Left lung (tissue), 10 donors: ENCODE data around the gene LTBP1. TPM values are rescaled to one million over a fixed set of nuclear protein-coding genes. Genes with fewer than 3 reads are reported as not detected.

ENCODE experiments used
- ATAC-seq: fragments of 200-7000 bp; cut with Tn5 transposase; one replicate; pipeline ENCODE4 v1.9.1; 2020; ENCODE audit warnings: moderate library complexity
- DNase-seq, 4 donors: peaks; one replicate each; pipeline ENCODE4 v3.0.0-alpha.2; 2013 to 2020
- H3K27ac ChIP-seq, 2 donors: fragments of 200-600 bp; sonication (generic) in 1 of 2; one replicate each; pipeline versions ENCODE4 v1.5.0 to v1.8.0; 2020 to 2021
- H3K27me3 ChIP-seq, 2 donors: fragments of 200-600 bp; sonication (generic) in 1 of 2; one replicate each; pipeline versions ENCODE4 v1.5.0 to v1.8.0; 2020 to 2021
- H3K36me3 ChIP-seq, 2 donors: fragments of 200-600 bp; sonication (generic) in 1 of 2; one replicate each; pipeline versions ENCODE4 v1.5.0 to v1.8.0; 2020 to 2021
- H3K4me1 ChIP-seq, 2 donors: fragments of 200-600 bp; one replicate each; pipeline ENCODE4 v1.8.0; 2021
- H3K4me3 ChIP-seq, 2 donors: fragments of 200-600 bp; sonication (generic) in 1 of 2; one replicate each; pipeline versions ENCODE4 v1.5.0 to v1.8.0; 2020 to 2021; ENCODE audit warnings: mild to moderate bottlenecking in 1 of 2
- H3K9me3 ChIP-seq, 2 donors: fragments of 200-600 bp; sonication (generic) in 1 of 2; one replicate each; pipeline versions ENCODE4 v1.5.0 to v1.8.0; 2020 to 2021
- intact Hi-C, 2 donors: fragments of 100-400 bp; cut with DNase I; formaldehyde crosslinking; loops; one replicate each; pipeline versions ENCODE4 v1.11.2 to v1.14.2; 2022
- polyA plus RNA-seq, 6 donors: library from polyadenylated mRNA; unstranded; fragments of 120-200 nt; gene quantifications; one replicate each; pipeline ENCODE4 v1.2.1, GENCODE V29; 2013; ENCODE audit not compliant: insufficient read length in 6 of 6
- total RNA-seq, 2 donors: library from RNA; stranded (reverse); fragmentation: NEBNext Ultra II Directional; extraction: Animal tissue kit (Norgen Biotek cat#: 25700); gene quantifications; one replicate each; pipeline ENCODE4 v1.2.1, GENCODE V29; 2021
- TF ChIP-seq, protein P1 (sequence below), 2 donors: fragments of 200-600 bp; sonication (generic) in 1 of 2; IDR thresholded peaks; one replicate each; pipeline versions ENCODE4 v1.5.0 to v1.8.0; 2021; ENCODE audit warnings: antibody characterized with exemption in 2 of 2
- donor health status: DM: no; HTN: yes; CAD: no.
- donor health status: DM: no; HTN: no; CAD: no.

LTBP1 gene
- total and polyA plus RNA-seq, 8 donors, result 35.4 to 81.2 (median 50.9) TPM

DNA sequence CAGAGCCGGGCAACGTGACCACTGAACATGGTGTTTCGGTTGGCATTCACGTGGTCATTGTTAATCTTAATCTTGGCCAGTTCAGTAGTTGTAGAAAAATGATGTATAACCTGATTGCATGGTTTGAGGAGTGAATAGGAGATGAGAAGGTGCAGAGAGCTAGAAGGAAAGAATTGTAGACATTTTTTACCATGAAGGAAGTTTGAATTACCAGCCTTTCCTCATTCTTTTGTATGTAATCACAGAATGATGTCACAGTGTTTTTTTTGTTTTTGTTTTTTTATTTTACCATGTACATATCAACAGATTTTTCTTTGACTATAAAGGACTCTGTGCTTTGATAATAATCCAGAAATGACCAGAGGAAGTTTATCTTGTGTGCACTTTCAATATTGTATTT, 126.3 kb downstream of the LTBP1 start:
- Histone ChIP-seq H3K4me1 (no peaks in the 10 kb centered on the region), H3K9me3 (no peaks in the 10 kb centered on the region), H3K36me3 (no peaks in the 10 kb centered on the region), H3K27me3 (no peaks in the 10 kb centered on the region), H3K4me3 (no peak overlapping the region), H3K27ac (no peak overlapping the region)
- DNase-seq (no peak), ATAC-seq (no peak)
- intact Hi-C loops, result no loop called here
- TF ChIP-seq, protein P1, sequence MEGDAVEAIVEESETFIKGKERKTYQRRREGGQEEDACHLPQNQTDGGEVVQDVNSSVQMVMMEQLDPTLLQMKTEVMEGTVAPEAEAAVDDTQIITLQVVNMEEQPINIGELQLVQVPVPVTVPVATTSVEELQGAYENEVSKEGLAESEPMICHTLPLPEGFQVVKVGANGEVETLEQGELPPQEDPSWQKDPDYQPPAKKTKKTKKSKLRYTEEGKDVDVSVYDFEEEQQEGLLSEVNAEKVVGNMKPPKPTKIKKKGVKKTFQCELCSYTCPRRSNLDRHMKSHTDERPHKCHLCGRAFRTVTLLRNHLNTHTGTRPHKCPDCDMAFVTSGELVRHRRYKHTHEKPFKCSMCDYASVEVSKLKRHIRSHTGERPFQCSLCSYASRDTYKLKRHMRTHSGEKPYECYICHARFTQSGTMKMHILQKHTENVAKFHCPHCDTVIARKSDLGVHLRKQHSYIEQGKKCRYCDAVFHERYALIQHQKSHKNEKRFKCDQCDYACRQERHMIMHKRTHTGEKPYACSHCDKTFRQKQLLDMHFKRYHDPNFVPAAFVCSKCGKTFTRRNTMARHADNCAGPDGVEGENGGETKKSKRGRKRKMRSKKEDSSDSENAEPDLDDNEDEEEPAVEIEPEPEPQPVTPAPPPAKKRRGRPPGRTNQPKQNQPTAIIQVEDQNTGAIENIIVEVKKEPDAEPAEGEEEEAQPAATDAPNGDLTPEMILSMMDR (IDR thresholded peaks at IDR 0.05), result no peak

DNA sequence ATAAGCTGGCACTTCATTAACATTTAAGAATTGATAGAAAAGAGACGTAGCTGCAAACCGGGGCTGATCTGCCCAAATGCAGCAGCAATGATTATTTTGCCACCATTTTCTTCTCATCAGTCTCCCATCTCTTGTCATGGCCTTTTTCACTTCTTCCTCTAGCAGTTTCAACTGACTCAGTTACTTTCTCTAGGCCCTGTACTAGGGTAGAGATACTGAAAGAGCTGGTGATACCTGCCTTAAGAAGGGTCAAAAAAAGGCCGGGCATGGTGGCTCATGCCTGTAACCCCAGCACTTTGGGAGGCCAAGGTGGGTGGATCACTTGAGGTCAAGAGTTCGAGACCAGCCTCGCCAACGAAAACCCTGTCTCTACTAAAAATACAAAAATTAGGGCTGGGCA, 127.4 kb downstream of the LTBP1 start:
- ATAC-seq (no peak), DNase-seq (no peak)
- Histone ChIP-seq H3K27ac (no peak overlapping the region), H3K4me3 (no peak overlapping the region), H3K4me1 (no peaks in the 10 kb centered on the region), H3K36me3 (no peaks in the 10 kb centered on the region), H3K9me3 (no peaks in the 10 kb centered on the region), H3K27me3 (no peaks in the 10 kb centered on the region)
- intact Hi-C loops, result no loop called here
- TF ChIP-seq, protein P1 (IDR thresholded peaks at IDR 0.05), result no peak

DNA sequence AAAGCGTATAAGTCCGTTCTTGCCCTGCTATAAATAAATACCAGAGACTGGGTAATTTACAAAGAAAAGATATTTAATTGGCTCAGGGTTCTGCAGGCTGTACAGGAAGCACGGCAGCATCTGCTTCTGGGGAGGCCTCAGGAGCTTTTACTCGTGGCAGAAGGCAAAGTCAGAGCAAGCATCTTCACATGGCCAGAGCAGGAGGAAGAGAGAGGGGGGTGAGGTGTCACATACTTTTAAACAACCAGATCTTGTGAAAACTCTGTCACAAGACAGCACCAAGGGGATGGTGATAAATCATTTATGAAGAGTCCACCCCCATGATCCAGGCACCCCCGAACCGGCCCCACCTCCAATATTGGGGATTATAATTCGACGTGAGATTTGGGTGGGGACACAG, 130.6 kb downstream of the LTBP1 start:
- Histone ChIP-seq H3K36me3 (no peaks in the 10 kb centered on the region), H3K9me3 (no peaks in the 10 kb centered on the region), H3K27ac (no peak overlapping the region), H3K27me3 (no peaks in the 10 kb centered on the region), H3K4me3 (no peak overlapping the region), H3K4me1 (no peaks in the 10 kb centered on the region)
- DNase-seq, result no peak
- no peak for ATAC-seq
- TF ChIP-seq, protein P1 (IDR thresholded peaks at IDR 0.05), result no peak
- intact Hi-C loops, result no loop called here

DNA sequence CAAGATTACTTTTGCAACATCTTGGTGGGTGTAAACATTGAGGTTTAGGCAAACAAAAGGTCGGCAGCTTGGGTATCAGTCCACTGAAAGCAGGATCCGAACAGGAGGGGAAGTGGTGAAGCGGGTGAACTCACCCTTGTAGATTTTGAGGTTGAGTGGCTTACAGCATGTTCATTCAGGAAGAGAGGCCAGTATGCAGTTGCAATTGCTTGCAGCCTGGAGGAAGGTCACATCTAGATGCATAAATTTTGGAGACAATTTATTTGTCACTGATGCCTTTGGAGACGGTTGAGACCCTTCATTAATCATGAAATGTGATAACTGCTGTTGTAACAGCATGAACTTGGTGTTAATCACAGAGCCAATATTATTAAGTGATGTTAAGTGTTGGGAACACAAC, 131.1 kb downstream of the LTBP1 start:
- H3K27me3 ChIP-seq, result no peaks in the 10 kb centered on the region
- H3K4me3 ChIP-seq, result no peak overlapping the region
- H3K27ac ChIP-seq, result no peak overlapping the region
- no peak for DNase-seq
- intact Hi-C loops, result no loop called here
- H3K9me3 ChIP-seq, result no peaks in the 10 kb centered on the region
- TF ChIP-seq, protein P1 (IDR thresholded peaks at IDR 0.05), result no peak
- H3K36me3 ChIP-seq, result no peaks in the 10 kb centered on the region
- H3K4me1 ChIP-seq, result no peaks in the 10 kb centered on the region
- no peak for ATAC-seq

DNA sequence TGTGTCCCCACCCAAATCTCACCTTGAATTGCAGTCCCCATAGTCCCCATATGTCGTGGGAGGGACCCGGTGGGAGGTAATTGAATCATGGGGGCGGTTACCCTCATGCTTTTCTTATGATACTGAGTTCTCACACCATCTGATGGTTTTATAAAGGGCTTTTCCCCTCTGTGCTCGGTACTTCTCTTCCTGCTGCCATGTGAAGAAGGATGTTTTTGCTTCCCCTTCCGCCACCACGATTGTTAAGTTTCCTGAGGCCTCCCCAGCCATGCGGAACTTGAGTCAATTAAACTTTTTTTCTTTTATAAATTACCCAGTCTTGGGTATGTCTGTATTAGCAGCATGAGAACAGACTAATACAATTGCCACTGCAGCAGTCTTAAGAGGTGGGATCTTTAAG, 134.9 kb downstream of the LTBP1 start:
- Histone ChIP-seq H3K27ac (no peak overlapping the region), H3K4me3 (no peak overlapping the region), H3K4me1 (peaks cover 0 to 21% of the 10 kb centered on the region in 2 donors), H3K27me3 (no peaks in the 10 kb centered on the region), H3K9me3 (no peaks in the 10 kb centered on the region), H3K36me3 (no peaks in the 10 kb centered on the region)
- DNase-seq (no peak), ATAC-seq (no peak)
- intact Hi-C loops, result no loop called here
- TF ChIP-seq, protein P1 (IDR thresholded peaks at IDR 0.05), result no peak
